Glomerular visceral epithelial cell (primary cell): ENCODE data around the gene AP2A1.
"Not testable (repeated sequence)": the region's sequence is repeated elsewhere in the genome, so short reads cannot be mapped to it uniquely, and the experiment has no call there.

Experiments used
- DNase-seq: peaks from one replicate; pipeline ENCODE4 v3.0.0-alpha.2; 2016; ENCODE audit errors: extremely low spot score

AP2A1 gene

GRCh38 chr19:49766930-49767299 is at the start of gene AP2A1:
TSS of gene AP2A1 (plus strand) at chr19:49767001. CDS start at chr19:49767134, 133 bp downstream.
- no peak for DNase-seq

- no peak for DNase-seq
These were observed 48.3 kb upstream of the AP2A1 start for GRCh38 chr19:49718511-49718910.

DNA sequence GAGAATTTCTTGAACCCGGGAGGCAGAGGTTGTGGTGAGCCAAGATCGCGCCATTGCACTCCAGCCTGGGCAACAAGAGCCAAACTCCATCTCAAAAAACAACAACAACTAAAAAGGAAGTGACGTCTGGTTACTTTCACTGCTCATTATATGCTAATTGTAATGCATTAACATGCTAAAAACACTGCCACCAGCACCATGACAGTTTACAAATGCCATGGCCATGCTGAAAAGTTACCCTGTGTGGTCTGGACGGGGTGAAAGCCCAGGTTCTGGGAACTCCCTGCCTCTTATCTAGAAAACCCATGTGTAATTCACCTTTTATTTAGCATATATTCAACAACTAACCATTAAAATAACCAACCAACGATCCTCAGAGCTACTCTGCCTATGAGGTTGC is 47.8 kb upstream of the AP2A1 start:
- no peak for DNase-seq

- DNase-seq = not testable (repeated sequence)
These were observed 47.4 kb upstream of the AP2A1 start for GRCh38 chr19:49719420-49719819.

- DNase-seq = no peak
These were observed 39.4 kb upstream of the AP2A1 start for GRCh38 chr19:49727217-49728030.

DNA sequence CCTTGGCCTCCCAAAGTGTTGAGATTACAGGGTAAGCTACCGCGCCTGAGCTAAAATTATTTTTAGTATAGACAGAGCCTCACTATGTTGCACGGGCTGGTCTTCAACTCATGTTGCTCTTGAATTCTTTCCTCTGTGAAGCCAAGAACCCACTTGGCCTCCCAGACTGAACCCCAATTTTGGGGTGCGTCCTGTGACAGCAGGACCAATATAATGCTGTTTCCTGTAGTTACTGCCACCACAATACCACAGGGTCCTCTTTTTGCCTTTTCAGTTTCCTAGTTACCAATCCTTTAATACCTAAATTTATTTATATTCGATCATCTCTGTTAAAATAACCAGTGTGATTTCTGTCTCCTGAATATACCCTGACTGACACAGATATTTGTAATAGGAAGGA is 36.6 kb upstream of the AP2A1 start:
- no peak for DNase-seq

DNA sequence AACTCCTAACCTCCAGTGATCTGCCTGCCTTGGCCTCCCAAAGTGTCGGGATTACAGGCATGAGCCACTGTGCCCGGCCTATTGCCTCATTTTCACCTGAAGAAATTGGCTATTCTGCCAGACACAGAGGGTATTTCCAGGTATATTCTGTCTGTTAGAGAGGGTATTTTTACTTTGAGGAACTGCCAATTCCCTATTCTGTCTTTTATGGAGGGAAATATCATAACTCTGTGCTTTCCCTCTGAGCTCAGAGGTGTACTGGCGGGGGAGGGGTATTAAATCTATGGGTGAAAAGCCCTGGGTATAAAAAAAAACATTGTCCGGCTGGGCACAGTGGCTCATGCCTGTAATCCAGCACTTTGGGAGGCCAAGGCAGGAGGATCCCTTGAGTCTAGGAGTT is 28.5 kb upstream of the AP2A1 start:
- no peak for DNase-seq

DNA sequence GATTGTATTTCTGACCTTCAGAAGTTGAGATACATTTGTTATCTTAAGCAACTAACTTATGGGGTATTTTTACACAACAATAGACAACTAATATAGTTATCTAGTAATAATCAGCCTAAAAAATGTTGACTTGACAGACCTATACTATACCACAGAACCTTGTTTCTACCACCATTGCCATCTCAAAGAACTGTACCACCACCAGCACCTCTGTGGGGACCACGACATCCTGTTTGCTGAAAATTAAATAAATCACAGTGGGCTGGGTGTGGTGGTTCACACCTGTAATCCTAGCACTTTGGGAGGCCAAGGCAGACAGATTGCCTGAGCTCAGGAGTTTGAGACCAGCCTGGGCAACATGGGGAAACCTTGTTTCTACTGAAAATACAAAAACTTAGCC is 27.7 kb upstream of the AP2A1 start:
- DNase-seq = no peak

DNA sequence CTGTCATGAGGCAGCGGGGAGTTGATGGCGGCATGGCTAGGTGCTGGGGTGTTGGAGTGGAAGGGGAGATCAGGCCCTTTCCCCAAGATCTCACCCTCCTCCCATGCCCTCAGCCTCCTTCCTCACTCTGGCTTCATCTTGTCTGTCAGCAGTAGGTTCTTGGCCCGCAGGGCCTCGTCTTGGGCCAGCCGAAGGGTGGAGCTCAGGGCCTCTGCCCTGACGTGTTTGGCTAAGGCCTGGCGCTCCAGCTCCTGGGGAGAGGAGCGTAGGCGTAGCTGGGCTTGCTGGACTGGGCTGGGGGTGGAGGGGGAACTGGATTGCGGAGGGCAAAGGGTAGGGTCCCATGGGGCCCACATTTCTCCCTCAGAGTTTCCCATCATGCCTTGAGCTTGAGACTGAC is 26.9 kb upstream of the AP2A1 start:
- DNase-seq = no peak

DNA sequence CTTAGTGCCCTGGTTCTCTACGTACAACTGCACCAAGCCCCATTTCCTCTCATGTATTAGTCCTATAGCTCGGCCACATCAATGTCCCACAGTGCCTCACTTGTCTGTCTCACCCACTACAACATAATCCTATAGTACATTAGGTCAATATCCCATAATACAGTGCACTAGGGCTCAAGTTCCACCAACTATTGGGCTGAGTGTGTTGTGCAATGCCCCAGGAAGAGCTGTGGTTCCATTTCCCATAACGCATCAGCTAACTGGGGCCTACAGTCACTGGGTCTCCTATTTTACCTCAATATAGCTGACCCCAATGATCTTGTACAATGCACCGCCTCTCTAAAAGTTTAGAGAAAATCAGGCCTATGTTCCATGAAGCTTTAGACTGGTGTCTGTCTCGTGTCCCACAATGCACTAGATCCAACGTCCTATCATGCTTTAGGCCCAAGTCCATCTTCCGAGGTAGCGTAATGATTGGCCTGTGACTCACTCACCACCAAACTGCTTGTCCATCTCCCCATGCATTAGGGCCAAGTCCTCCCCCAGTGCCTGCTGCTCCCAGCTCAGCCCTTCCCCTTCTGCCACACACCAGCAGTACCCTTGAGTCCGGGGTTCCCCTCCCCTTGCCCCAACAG is 25.5 kb upstream of the AP2A1 start:
- DNase-seq = peak; percentile 35

DNA sequence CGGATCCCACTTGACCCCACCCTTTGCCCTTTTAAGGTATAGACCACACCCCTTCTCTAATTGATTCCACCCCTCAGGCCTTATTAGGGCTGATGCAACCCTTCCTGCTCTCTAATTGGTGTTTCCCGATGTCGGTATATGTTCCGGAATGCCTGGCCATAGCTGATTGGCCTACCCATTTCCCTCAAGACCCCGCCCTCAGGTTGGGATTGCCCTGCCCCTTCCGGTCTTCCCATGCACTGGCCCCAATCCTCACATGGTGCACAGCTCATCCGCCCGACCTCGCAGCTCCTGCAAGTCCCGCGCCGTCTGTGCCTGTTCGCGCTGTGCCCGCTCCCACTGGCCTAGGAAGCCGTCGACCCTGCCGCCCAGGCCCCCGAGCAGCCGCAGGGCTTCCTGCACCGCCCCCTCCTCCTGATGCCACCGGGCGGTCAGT is 21.8 kb upstream of the AP2A1 start:
- DNase-seq = no peak

- no peak for DNase-seq
These were observed 20.4 kb upstream of the AP2A1 start for GRCh38 chr19:49746206-49746958.

- DNase-seq = no peak
These were observed 17.6 kb upstream of the AP2A1 start for GRCh38 chr19:49749055-49749716.

DNA sequence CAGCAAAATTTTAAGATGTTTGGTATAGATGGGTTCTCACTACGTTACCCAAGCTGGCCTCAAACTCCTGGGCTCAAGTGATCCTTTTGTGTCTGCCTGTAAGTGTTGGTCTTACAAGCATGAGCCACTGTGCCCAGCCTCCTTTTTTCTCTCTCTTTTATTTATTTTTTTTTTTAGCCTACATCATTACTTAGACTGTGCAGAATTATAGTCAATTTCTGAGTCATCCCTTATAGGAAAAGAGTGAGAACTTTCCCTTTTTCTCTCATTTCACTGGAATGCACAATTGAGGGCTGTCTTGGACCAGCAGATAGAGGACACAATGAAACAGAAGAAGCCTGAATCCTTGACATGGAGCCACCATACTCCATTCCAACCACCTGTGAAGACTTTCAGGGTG is 17.0 kb upstream of the AP2A1 start:
- DNase-seq = no peak

- no peak for DNase-seq
These were observed 14.1 kb upstream of the AP2A1 start for GRCh38 chr19:49752701-49753100.

DNA sequence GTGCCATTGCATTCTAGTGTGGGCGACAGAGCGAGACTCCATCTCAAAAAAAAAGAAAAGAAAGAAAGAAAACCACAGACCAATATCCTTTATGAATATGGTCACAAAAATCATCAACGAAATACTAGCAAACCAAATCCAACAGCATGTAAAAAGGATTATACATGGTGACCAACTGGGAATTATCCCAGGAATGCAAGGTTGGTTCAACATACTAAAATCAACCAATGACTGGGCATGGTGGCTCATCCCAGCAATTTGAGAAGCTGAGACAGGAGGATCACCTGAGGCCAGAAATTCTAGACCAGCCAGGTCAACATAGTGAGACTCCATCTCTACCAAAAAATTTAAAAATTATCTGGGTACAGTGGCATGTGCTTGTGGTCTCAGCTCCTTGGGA is 10.8 kb upstream of the AP2A1 start:
- DNase-seq = no peak

DNA sequence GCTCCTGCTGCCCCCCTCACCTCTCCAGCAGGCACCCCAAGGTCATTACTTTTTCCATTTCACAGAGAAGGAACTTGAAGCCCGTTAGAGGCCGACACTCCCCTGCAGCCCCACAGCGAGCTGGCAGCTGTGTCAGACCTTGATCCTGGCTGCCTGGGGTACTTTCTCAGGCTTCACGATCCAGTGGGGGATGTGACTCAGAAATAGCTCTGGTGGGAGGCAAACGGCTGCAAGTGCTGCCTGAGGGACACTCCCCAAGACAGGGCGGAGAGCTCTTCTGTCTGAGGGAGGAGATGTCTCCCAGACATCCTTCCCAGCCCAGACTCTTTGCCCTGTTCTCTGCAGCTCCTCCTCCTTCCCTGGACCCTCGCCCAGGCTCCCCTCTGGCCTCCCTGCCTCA is 8.5 kb upstream of the AP2A1 start:
- peak; percentile 65 for DNase-seq

DNA sequence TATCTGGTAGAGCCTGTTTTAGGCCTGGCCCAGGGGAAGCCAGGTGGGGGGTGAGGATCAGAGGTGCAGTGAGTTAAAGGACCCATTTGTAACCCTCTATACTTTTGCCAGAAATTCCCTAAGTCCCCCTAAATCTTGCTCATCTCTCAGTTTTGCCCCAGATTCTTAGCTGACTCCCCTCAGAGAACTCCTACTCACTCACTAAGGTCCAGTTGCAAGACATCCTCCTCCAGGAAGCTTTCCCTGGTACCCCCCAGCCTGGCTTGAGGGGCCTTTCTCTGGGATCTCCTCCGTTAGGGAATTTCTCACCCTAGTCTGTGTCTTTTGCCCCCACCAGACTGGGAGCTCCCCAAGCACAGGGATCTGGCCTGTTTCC is 5.6 kb upstream of the AP2A1 start:
- no peak for DNase-seq

DNA sequence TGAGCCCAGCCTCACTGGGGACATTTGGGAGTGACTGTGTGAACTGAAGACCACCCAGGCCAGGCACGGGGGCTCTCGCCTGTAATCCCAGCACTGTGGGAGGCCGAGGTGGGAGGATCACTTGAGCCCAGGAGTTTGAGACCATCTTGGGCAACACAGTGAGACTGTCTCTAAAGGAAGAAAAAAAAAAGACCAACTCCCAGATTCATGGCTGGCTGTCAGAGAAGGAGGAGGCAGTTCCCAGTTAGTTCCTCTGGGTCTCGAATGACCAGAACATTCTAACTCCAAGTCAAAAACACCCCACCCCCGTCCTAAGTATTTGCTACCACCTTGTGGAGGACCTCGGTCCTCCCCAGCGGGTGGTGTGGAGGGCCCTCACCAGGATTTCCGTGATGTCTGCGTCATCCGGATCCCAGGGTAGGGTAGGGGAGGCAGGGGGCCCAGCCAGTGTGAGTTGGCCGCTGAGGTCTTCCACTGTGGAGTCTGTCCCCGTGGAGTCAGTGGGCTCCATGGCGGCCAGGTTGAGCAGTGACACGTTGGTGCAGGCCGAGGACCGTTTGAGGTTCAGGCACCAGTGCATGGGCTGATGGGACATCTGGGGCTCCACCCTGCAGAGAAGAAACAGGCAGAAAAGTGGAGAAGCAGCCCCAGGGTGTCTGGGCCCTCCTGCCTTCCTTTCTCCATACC is 5.0 kb upstream of the AP2A1 start:
- DNase-seq = peak; percentile 17

- DNase-seq = no peak
These were observed 3.6 kb upstream of the AP2A1 start, which contains the start of gene TSKS for GRCh38 chr19:49763230-49763629. TSS of gene TSKS (minus strand) at chr19:49763306. CDS start at chr19:49763247, 59 bp downstream.

DNA sequence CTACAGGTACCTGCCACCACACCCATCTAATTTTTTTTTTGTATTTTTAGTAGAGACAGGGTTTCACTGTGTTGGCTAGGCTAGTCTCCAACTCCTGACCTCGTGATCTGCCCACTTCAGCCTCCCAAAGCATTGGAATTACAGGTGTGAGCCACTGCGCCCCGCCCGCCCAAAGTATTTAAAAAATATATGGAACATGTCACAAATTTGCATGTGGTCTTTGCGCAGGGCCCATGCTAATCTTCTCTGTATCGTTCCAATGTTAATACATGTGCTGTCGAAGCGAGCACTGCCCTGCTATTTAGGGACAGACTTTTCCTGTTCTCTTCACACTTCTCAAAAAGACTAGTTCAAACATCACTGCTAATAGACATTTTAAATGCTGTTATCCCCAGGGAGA is 2.5 kb upstream of the AP2A1 start:
- DNase-seq = no peak
